CD4-positive, alpha-beta T cell treated with Interleukin-6 at 100 ng/mL for 8 hours (primary cell): Measurements from ENCODE around the gene MYO18A.

Source experiments
- DNase-seq: peaks from one replicate; pipeline ENCODE4 v3.0.0-alpha.2; 2020; ENCODE audit warnings: mixed read lengths, low spot score

Gene MYO18A

DNA sequence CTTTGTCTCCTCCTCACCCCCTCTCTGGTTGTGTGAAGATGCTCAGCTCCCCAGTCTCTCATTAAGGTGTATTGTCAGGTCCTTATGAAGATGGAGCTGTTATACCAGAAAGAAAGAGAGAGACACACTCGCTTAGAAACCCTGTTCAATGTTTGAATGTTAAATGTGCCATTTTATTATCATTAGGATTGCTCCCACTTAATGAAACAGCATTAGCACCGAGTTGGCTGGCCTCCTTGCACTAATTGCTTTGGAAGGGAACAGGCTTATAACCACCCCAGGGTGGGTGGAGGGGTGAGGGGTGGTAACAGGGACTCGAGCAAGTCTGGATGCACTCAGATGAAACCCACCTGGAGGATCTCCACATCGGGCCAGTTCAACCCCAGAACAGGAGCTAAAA, 122.8 kb downstream of the MYO18A start:
- DNase-seq: no peak

GRCh38 chr17:29054835-29055234, 125.4 kb downstream of the MYO18A start:
- DNase-seq: no peak

DNA sequence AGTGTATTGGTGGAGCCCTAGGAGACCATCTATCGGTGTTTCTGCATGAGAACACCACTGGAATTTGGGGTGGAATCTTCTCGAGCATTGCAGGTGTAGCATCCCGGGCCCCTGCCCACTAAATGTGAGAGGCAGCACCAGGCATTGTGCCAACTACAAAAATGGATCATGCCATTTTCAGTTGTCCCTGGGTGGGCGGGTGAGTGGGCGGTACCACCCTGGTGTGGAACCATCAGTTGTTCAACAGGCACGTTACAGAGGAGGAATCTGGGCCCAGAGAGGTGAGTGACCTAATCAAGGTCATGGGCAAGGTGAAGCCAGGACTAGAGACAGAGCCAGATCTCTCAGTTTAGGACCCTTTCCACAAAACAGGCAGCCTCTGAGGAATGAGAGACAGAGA, 128.5 kb downstream of the MYO18A start:
- DNase-seq: no peak

DNA sequence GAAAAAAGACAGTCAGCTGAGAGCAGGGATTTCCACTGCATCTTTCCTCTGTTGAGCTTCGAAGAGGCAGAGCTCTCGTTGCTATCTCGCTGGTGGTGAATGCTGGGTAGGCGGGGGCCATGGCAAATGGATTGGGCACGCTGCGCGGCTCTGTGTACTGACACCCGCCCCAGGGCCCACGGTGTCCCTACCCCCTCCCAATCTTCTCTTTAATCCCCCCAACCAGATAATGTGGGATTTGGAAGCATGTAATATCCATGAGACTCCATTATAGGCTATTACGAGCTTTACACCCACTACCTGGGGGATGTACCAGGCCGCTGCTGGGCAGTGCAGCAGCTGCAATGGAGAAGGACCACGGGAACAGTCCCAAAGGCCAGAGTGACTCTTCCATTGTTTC, 129.0 kb downstream of the MYO18A start:
- no peak for DNase-seq

DNA sequence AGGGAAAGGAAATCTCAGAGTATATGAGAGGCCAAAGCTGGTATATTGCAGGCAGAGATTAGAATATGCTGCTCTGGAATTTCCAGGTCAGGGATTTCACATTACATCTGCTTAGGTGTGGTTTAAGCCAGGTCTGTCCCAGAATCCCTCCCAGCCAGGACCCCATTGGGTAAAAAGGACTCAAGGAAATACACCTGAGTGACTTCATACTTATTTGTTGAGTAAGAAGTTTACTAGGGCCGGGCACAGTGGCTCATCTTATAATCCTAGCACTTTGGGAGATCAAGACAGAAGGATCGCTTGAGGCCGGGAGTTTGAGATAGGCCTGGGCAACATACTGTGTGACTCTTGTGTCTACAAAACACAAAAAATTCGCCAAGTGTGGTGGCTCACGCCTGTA, 130.0 kb downstream of the MYO18A start:
- no peak for DNase-seq

GRCh38 chr17:29049541-29050145, 130.6 kb downstream of the MYO18A start:
- DNase-seq: no peak

DNA sequence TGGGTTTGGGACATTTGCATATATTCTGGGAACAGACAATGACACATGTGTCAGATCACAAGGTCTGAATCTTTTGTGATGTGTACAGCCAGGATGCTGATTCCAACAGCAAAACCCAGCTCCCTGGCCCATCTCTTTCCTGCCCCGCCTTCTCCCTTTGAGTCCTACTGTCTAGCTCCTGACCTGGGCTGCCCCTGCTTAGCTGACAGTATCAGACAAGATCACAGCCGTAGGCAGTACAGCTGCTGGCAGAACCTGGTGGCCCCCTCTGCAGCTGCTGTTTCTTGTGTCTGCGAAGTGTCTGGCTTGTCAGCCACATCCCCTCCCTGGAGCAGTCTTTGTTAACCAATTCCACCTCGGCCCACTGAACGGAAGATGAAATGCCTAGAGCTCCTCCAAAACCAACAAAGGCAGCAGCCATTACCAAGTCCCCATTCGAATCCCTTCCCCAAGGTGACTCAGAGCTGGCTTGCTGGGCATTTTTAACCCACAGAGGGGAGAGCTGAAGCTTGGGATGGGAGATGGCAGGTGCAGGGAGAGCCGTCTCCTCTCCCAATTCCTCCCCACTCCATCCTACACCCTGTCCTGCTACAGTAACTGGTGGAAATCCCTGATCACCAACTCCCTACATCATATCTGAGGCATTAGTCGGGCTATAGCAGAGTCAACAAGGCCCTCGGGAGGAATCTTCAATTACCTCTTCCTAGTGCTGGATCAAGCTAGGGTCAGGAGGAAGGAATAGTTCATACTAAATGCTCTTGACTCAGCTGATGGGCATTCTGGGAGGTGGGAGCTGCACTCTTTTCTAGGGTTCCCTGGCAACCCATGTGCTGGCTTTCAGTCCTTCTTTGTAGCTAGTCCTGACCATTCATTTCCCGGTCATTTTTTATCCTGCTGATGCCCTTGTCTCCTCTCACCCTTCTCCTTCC, 131.5 kb downstream of the MYO18A start:
- no peak for DNase-seq

DNA sequence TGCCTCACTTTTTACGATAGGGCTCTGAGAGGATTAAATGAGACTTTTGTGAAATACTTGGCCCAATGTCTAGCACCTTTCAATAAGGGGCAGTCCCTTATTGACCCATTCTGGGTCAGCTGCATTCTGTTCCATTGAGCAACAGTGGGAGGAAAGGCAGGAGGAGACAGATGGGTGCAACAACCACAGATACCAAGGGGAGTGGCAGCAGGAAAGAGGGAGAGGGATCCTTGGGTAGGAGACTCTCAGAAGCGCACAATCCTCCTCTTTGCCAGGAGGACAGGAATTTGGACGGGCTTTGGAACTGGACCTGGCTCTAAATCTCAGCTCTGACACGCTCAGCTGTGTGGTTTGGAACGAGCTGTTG, 133.7 kb downstream of the MYO18A start:
- no peak for DNase-seq

DNA sequence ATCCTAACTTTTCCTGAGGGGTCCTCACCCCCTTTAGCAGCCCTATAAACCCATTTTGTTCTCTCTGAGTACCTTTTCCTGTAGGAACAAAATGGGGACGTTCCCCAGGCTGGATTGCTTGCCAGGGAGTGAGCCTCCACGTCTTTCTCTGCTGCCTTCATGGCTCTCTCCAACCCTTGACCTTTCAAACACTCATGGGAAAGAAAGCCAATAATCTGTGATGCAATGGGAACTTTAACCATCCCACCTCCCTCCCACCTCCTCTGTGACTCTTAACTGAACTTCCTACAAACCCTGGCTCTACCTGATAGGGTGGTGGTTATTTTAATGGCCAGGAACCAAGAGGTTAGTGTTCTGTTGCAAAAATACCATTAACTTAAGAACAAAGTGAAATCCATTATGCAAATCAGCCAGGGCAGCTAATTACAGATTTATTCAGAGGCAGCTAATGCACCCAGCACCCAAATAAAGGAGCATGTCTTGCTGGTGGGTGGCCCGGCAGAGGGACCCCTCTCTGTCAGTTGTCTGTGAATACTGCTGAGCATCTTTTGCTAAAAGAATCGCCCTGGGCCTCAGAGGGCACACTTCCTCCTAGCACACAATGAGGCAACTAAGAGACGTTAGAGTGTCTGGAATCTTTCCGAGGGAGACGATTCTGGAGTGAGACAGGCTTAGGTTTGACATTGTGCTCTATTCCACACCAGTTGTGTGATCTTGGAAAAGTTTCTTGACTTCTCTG, 134.3 kb downstream of the MYO18A start:
- no peak for DNase-seq

GRCh38 chr17:29045026-29045425, 135.2 kb downstream of the MYO18A start:
- DNase-seq: no peak

DNA sequence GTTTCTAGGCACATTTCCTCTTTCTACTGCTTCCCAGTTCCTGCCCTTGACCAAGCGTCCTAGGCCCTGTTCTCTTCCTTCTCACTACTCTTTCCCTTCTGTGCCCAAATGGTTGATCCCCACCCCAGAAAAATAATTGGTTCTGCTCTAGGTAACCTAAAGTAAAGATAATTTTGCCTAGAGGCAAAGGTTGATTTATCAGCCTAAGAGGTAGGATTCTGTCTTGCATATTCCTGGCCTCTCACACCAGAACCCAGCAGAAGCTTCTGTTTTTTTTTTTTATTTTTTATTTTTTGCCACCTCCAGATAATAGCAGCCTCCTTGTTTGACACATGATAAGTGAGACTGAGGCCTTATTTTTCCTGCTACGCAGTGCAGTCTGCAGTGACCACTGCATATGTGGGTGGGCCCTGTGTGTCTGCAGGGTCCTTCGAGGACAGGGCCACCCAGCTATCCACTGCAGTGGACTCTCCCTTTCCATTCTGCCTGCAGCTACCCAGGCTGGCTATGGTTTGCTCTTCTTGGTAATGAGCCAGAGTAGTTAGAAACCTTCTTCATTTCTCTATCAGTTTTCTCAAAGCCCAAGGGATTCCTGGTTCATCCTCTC, 136.6 kb downstream of the MYO18A start:
- no peak for DNase-seq

- no peak for DNase-seq
These were observed 137.3 kb downstream of the MYO18A start, which contains the start of gene PIPOX for GRCh38 chr17:29042679-29043538. Gene PIPOX (plus strand): TSS chr17:29043141. CDS start chr17:29043226, 85 bp downstream.

- DNase-seq: no peak
These were observed 138.0 kb downstream of the MYO18A start for GRCh38 chr17:29042026-29042678.

DNA sequence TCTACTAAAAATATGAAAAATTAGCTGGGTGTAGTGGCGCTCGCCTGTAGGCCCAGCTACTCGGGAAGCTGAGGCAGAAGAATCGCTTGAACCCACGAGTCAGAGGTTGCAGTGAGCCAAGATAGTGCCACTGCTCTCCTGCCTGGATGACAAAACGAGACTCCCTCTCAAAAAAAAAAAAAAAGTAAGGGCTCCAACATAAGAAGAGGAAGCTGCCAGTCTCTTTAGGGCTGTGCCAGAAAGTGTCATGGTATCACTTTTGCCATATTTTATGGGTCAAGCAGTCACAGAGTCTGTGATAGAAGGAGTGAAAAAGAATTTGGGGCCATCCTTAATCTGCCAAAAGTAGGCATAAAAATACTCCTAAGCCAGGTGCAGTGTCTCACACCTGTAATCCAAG, 138.6 kb downstream of the MYO18A start:
- DNase-seq: no peak

DNA sequence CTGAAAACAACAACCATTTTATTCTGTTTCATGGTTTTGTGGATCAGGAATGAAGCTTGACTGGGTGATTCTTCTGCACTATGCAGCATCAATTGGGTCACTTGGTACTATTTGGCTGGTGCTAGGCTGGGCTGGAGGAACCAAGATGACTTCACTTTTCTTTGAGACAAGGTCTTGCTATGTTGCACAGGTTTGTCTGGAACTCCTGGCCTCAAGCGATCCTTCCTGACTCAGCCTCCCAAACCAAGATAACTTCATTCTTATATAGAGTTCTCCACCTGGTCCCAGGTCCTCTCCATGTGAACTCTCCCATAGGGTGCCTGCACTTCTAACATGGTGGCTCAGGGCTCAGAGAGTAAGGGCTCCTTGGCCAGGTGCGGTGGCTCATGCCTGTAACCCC, 139.1 kb downstream of the MYO18A start:
- DNase-seq: no peak

DNA sequence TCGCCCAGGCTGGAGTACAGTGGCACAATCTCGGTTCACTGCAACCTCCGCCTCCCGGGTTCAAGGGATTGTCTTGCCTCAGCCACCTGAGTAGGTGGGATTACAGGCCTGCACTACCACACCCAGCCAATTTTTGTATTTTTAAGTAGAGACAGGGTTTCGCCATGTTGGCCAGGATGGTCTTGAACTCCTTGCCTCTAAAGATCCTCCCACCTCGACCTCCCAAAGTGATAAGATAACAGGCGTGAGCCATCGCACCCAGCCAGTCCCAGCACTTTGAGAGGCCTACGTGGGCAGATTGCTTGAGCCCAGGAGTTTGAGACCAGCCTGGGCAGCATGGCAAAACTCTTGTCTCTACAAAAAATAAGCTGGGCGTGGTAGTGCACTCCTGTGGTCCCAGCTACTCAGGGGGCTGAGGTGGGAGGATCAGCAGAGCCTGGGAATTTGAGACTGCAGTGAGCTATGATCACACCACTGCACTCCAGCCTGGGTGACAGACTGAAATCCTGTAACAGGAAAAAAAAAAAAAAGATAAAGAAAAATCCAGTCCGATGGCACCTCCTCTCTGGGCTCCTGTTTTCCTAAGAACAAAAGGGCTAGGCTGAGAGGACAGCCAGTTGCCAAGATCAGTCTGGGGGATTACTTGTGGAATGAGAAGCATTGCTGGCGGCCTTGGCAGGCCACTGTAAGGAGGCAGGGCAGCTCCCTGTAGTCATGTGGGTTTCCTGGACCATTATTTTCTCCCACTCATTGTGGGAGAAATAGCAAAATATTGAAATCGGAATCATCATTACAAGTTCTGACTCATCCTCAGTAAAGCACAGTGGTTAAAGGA, 140.2 kb downstream of the MYO18A start:
- no peak for DNase-seq

DNA sequence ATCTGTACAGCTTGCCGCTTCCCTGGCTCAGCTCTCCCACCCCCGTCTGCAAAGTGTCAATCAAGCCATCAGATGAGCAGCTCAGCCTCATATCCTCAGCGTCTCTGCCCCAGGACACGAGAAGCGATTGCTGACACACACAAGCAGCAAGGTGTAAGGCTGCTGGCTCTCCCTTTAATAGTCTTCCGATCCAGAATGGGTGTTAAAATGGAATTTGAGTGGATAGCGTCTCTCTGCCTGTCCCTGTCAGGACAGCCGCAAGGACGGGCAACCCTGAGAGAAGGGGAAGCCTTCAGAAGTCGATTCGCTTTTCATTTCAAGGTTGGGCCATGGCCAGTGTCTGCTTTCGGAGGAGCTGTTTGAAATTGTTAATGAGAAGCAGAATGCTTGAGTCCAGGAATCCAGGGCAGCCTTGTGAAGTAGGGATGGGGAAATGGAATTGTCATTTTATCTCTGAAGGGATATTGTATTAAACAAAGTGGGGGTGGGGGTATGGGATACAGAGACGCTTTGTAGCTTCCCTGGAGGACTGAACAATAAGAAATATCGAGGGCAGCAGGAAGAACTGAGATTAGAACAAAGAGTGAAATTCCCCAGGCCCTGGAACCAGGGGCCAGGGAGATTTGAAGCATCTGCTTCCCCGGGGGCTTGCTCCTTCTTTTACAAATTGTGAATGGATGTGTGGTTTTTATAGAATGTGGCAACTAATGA, 142.0 kb downstream of the MYO18A start:
- no peak for DNase-seq

DNA sequence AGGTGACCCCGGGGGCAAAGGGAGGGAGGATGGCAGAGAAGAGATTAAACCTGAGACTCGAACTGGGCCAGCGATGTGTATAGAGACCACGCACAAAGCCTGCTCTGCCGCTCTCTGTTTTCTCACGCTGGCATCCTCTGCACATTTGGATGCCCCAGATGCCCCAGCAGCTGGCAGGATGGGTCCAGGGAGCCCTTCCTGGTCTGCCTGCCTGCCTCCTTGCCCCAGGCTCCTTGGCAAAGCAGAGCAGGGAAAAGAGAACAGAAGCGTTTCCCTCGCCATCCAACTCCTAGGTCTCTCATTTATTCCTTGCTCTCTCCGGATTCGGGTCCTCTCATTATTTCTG, 142.5 kb downstream of the MYO18A start:
- no peak for DNase-seq

DNA sequence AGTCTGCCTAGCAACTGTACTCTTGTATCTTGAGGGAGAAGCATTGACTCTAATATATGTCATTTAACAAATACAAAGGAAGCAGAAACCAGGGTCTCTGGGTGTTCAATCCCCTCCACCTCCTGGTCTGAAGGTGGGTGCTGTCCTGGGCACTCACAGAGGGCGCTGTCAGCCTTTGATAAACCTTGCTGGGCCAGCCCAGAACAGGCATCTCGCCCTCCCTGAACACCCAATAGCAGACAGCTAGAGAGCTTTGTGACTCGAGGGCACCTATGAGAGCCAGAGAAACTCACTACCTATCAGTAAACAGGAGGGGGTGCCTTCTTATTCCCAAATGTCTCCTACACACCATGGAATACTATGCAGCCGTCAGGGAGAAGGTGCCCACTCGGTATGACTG, 143.6 kb downstream of the MYO18A start:
- DNase-seq: no peak
